Trophoblast cell (in vitro differentiated cells and primary cell): Measurements from ENCODE around the gene RIPK4.

Experiments
- DNase-seq, 2 donors: peaks; one replicate each; pipeline ENCODE4 v3.0.0-alpha.2; 2016
- H2AFZ ChIP-seq: 2 replicates; pipeline ENCODE4 v1.6.1; 2013; ENCODE audit warnings: low read length, moderate library complexity, mild to moderate bottlenecking; ENCODE audit not compliant: insufficient read depth, poor library complexity
- H2AK5ac ChIP-seq: 2 replicates; pipeline ENCODE4 v1.6.1; 2013; ENCODE audit warnings: mild to moderate bottlenecking, low read length
- H2BK120ac ChIP-seq: 2 replicates; pipeline ENCODE4 v1.6.1; 2013; ENCODE audit warnings: low read length, mild to moderate bottlenecking, moderate library complexity; ENCODE audit not compliant: insufficient read depth, poor library complexity
- H2BK12ac ChIP-seq: 2 replicates; pipeline ENCODE4 v1.6.1; 2013; ENCODE audit warnings: mild to moderate bottlenecking, low read length, moderate library complexity
- H2BK5ac ChIP-seq: 2 replicates; pipeline ENCODE4 v1.6.1; 2013; ENCODE audit warnings: low read length, low read depth, moderate library complexity, mild to moderate bottlenecking; ENCODE audit not compliant: poor library complexity
- H3K14ac ChIP-seq: 2 replicates; pipeline ENCODE4 v1.6.1; 2013; ENCODE audit warnings: mild to moderate bottlenecking, low read length
- H3K18ac ChIP-seq: 2 replicates; pipeline ENCODE4 v1.6.1; 2013; ENCODE audit warnings: mild to moderate bottlenecking, low read length
- H3K23ac ChIP-seq: 2 replicates; pipeline ENCODE4 v1.6.1; 2013; ENCODE audit warnings: low read length
- H3K27ac ChIP-seq: 2 replicates; pipeline ENCODE4 v1.5.1; 2013; ENCODE audit warnings: low read depth, mild to moderate bottlenecking, inconsistent platforms, low read length, moderate library complexity
- H3K27me3 ChIP-seq: 2 replicates; pipeline ENCODE4 v1.6.1; 2013; ENCODE audit warnings: inconsistent platforms, mild to moderate bottlenecking, low read length, moderate library complexity; ENCODE audit not compliant: insufficient read depth
- H3K36me3 ChIP-seq, 2 experiments: 1 replicate in 1 of 2; 2 replicates in 1 of 2; pipeline ENCODE4 v1.6.1; 2013; ENCODE audit warnings: low read length in 2 of 2, mild to moderate bottlenecking in 2 of 2, moderate library complexity in 1 of 2; ENCODE audit not compliant: insufficient read depth in 2 of 2, control insufficient read depth in 1 of 2
- H3K4ac ChIP-seq: 2 replicates; pipeline ENCODE4 v1.6.1; 2013; ENCODE audit warnings: low read depth, mild to moderate bottlenecking, low read length, moderate library complexity
- H3K4me1 ChIP-seq, 2 experiments: 1 replicate in 1 of 2; 2 replicates in 1 of 2; pipeline ENCODE4 v1.6.1; 2013; ENCODE audit warnings: low read length in 2 of 2, mild to moderate bottlenecking in 2 of 2, moderate library complexity in 1 of 2; ENCODE audit not compliant: insufficient read depth in 2 of 2, control insufficient read depth in 1 of 2
- H3K4me2 ChIP-seq: 2 replicates; pipeline ENCODE4 v1.6.1; 2013; ENCODE audit warnings: inconsistent platforms, mild to moderate bottlenecking, low read length, moderate library complexity
- H3K4me3 ChIP-seq: 2 replicates; pipeline ENCODE4 v1.5.1; 2013; ENCODE audit warnings: mild to moderate bottlenecking, low read depth, low read length, inconsistent platforms
- H3K79me1 ChIP-seq: one replicate; pipeline ENCODE4 v1.6.1; 2013; ENCODE audit warnings: low read length
- H3K79me2 ChIP-seq: 2 replicates; pipeline ENCODE4 v1.6.1; 2013; ENCODE audit warnings: low read length, mild to moderate bottlenecking; ENCODE audit not compliant: control insufficient read depth, insufficient read depth, poor library complexity
- H3K9ac ChIP-seq: 2 replicates; pipeline ENCODE4 v1.6.1; 2013; ENCODE audit warnings: mild to moderate bottlenecking, low read length
- H3K9me3 ChIP-seq: 2 replicates; pipeline ENCODE4 v1.6.1; 2013; ENCODE audit warnings: low read depth, mild to moderate bottlenecking, control low read depth, inconsistent platforms, low read length; ENCODE audit not compliant: insufficient read depth
- H4K12ac ChIP-seq: 2 replicates; pipeline ENCODE4 v1.6.1; 2013; ENCODE audit warnings: low read depth, mild to moderate bottlenecking, low read length, moderate library complexity
- H4K8ac ChIP-seq: 2 replicates; pipeline ENCODE4 v1.6.1; 2013; ENCODE audit warnings: low read depth, mild to moderate bottlenecking, low read length, moderate library complexity
- H4K91ac ChIP-seq: one replicate; pipeline ENCODE4 v1.6.1; 2013; ENCODE audit warnings: low read depth, mild to moderate bottlenecking, low read length, moderate library complexity
- WGBS: extraction: QIAGEN DNeasy Blood & Tissue Kit; methylation state at CpG from one replicate; pipeline ENCODE4 v1.1.7; 2013; ENCODE audit warnings: missing lambda C conversion rate; ENCODE audit not compliant: insufficient read length, insufficient coverage; ENCODE audit errors: extremely low coverage; 5-methylcytosine and 5-hydroxymethylcytosine counted together

The RIPK4 gene

GRCh38 chr21:41803316-41803715 is 36.5 kb upstream of the RIPK4 start:
- Histone ChIP-seq H3K18ac (no peak overlapping the region), H3K4me3 (no peak overlapping the region), H2BK12ac (no peak overlapping the region), H3K4me2 (no peak overlapping the region), H3K9me3 (peaks cover 4% of the 10 kb centered on the region), H2AK5ac (no peak overlapping the region), H3K36me3 (peaks cover 15 to 23% of the 10 kb centered on the region in 2 experiments), H3K27me3 (no peaks in the 10 kb centered on the region), H2BK120ac (no peak overlapping the region), H4K91ac (no peak overlapping the region), H4K8ac (no peak overlapping the region), H2AFZ (no peak overlapping the region), H3K27ac (no peak overlapping the region), H3K14ac (no peak overlapping the region), H3K79me2 (no peaks in the 10 kb centered on the region), H3K4ac (no peak overlapping the region), H3K23ac (no peak overlapping the region), H4K12ac (no peak overlapping the region), H3K9ac (no peak overlapping the region), H3K4me1 (peaks cover 0 to 3% of the 10 kb centered on the region in 2 experiments), H2BK5ac (no peak overlapping the region), H3K79me1 (no peaks in the 10 kb centered on the region)
- no peak for DNase-seq
- no CpG with 5 or more reads among the region's 13 CpGs for WGBS

DNA sequence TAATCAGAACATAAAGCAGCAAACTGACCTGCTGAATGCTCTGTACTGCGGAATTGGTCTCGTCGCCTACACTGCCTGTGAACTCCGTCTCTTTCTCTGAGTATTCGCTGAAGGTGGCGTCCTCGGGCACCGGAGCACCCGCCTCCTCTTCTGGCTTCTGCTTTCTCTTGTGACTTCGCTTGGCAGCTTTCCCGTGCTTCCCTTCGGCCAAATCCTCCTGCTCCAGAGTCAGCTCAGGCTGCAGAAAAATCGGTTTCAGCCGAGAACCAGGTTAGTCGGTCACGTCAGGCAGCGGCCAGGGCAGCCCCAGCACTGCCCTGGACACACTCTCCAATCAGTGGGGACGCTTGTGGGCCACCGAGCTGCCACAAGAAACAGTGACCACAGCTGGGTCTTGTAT is 35.8 kb upstream of the RIPK4 start:
- no peak overlapping the region for H4K8ac ChIP-seq
- H4K91ac ChIP-seq = no peak overlapping the region
- no peak overlapping the region for H2BK5ac ChIP-seq
- no peak overlapping the region for H2BK12ac ChIP-seq
- no peaks in the 10 kb centered on the region for H3K27me3 ChIP-seq
- H2AK5ac ChIP-seq = no peak overlapping the region
- H3K4me2 ChIP-seq = no peak overlapping the region
- WGBS = no CpG with 5 or more reads among the region's 19 CpGs
- no peaks in the 10 kb centered on the region for H3K79me1 ChIP-seq
- H3K79me2 ChIP-seq = no peaks in the 10 kb centered on the region
- H3K23ac ChIP-seq = no peak overlapping the region
- H3K4me3 ChIP-seq = no peak overlapping the region
- no peak overlapping the region for H3K4ac ChIP-seq
- peaks cover 4% of the 10 kb centered on the region for H3K9me3 ChIP-seq
- H4K12ac ChIP-seq = no peak overlapping the region
- H3K9ac ChIP-seq = no peak overlapping the region
- H3K18ac ChIP-seq = no peak overlapping the region
- H2AFZ ChIP-seq = no peak overlapping the region
- H3K4me1 ChIP-seq = peaks cover 0 to 3% of the 10 kb centered on the region in 2 experiments
- peaks cover 18 to 27% of the 10 kb centered on the region in 2 experiments for H3K36me3 ChIP-seq
- DNase-seq = no peak
- no peak overlapping the region for H3K27ac ChIP-seq
- no peak overlapping the region for H3K14ac ChIP-seq
- no peak overlapping the region for H2BK120ac ChIP-seq

GRCh38 chr21:41802198-41802584 is 35.3 kb upstream of the RIPK4 start:
- H4K8ac ChIP-seq = no peak overlapping the region
- H3K27me3 ChIP-seq = no peaks in the 10 kb centered on the region
- no peak overlapping the region for H3K18ac ChIP-seq
- peaks cover 0 to 3% of the 10 kb centered on the region in 2 experiments for H3K4me1 ChIP-seq
- H3K9me3 ChIP-seq = peaks cover 4% of the 10 kb centered on the region
- H3K4me2 ChIP-seq = no peak overlapping the region
- no peak overlapping the region for H4K91ac ChIP-seq
- no peak for DNase-seq
- no peak overlapping the region for H3K14ac ChIP-seq
- H3K79me2 ChIP-seq = no peaks in the 10 kb centered on the region
- H2AFZ ChIP-seq = no peak overlapping the region
- no peak overlapping the region for H3K4ac ChIP-seq
- H2BK12ac ChIP-seq = no peak overlapping the region
- no peak overlapping the region for H3K9ac ChIP-seq
- H2BK5ac ChIP-seq = no peak overlapping the region
- no peak overlapping the region for H4K12ac ChIP-seq
- no peak overlapping the region for H2BK120ac ChIP-seq
- H3K36me3 ChIP-seq = peaks cover 18 to 27% of the 10 kb centered on the region in 2 experiments
- WGBS = no CpG with 5 or more reads among the region's 5 CpGs
- H2AK5ac ChIP-seq = no peak overlapping the region
- no peak overlapping the region for H3K4me3 ChIP-seq
- H3K23ac ChIP-seq = no peak overlapping the region
- no peaks in the 10 kb centered on the region for H3K79me1 ChIP-seq
- no peak overlapping the region for H3K27ac ChIP-seq

DNA sequence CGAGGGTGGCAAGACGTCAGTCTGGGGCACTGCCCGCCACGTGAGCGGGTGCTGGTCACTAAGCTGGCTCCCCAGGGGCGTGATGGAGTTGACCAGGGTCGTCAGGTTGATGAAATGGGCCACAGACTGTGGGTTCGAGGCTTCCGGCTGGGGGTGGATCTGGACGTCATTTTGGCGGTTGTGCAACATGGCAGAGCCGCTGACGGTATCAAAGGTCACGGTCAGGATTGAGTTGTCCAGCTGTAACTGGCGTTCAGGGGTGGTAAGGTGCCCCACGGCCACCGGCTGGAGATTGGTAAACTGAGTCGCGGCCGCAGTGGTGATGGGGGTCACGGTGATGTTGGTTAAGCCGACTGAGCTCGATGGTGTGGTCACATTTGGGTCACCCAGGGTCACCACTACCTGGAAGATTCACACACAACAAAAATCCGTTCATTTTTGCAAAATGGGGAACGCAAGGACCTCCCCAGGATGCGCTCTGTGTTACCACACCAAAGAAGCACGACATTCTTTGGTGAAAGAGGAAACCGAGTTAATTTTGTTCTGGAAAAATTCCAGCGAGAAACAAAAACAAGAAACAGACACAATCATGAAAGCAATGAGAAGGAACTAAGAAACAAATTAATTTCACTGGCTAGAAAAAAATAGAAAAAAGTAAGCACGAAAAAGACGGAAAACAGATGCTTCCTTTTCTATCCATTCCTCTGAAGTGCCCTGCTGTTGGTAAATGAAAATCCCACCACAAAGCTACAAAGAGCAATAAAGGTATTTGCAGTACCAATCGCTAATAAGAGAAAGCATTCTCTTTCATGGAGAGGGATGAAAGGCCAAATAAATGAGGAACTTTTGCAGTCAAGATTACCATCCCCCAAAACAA is 34.7 kb upstream of the RIPK4 start:
- H3K36me3 ChIP-seq = peaks cover 20 to 29% of the 10 kb centered on the region in 2 experiments
- H2BK120ac ChIP-seq = no peak overlapping the region
- H3K4me1 ChIP-seq = peaks cover 2 to 3% of the 10 kb centered on the region in 2 experiments
- H3K4me2 ChIP-seq = no peak overlapping the region
- no peak overlapping the region for H3K27ac ChIP-seq
- H3K14ac ChIP-seq = no peak overlapping the region
- no peak overlapping the region for H3K23ac ChIP-seq
- no peak overlapping the region for H2BK5ac ChIP-seq
- H3K79me1 ChIP-seq = no peaks in the 10 kb centered on the region
- H3K4me3 ChIP-seq = no peak overlapping the region
- H4K8ac ChIP-seq = no peak overlapping the region
- H2AK5ac ChIP-seq = no peak overlapping the region
- H3K9ac ChIP-seq = no peak overlapping the region
- H3K27me3 ChIP-seq = no peaks in the 10 kb centered on the region
- H2BK12ac ChIP-seq = no peak overlapping the region
- WGBS = no CpG with 5 or more reads among the region's 32 CpGs
- no peak overlapping the region for H3K4ac ChIP-seq
- no peak overlapping the region for H2AFZ ChIP-seq
- H4K12ac ChIP-seq = no peak overlapping the region
- H3K18ac ChIP-seq = no peak overlapping the region
- H3K9me3 ChIP-seq = peaks cover under 1% of the 10 kb centered on the region
- DNase-seq = peak; percentile 61 to 77
- H3K79me2 ChIP-seq = no peaks in the 10 kb centered on the region
- H4K91ac ChIP-seq = no peak overlapping the region
